A673 (cell line): ENCODE results near the gene OR9Q1.

Experiments used
- EZH2 ChIP-seq: fragments of 200-600 bp; sonication (generic); IDR thresholded peaks from 2 replicates; pipeline ENCODE4 v1.6.1; 2017; ENCODE audit warnings: borderline replicate concordance, low read depth, mild to moderate bottlenecking, mixed read lengths, antibody characterized with exemption, low read length; ENCODE audit not compliant: poor library complexity, severe bottlenecking
- TF ChIP-seq, protein P1 (sequence below): fragments of 300-800, 200-600 bp; sonication (generic); conservative IDR thresholded peaks from 2 replicates; pipeline ENCODE4 v1.5.1; 2017; ENCODE audit warnings: low read depth, mild to moderate bottlenecking, antibody characterized with exemption, low read length, moderate library complexity, mixed read lengths

GRCh38 chr11:58011771-58012170 lies 11.9 kb upstream of the OR9Q1 start:
- TF ChIP-seq, protein P1, sequence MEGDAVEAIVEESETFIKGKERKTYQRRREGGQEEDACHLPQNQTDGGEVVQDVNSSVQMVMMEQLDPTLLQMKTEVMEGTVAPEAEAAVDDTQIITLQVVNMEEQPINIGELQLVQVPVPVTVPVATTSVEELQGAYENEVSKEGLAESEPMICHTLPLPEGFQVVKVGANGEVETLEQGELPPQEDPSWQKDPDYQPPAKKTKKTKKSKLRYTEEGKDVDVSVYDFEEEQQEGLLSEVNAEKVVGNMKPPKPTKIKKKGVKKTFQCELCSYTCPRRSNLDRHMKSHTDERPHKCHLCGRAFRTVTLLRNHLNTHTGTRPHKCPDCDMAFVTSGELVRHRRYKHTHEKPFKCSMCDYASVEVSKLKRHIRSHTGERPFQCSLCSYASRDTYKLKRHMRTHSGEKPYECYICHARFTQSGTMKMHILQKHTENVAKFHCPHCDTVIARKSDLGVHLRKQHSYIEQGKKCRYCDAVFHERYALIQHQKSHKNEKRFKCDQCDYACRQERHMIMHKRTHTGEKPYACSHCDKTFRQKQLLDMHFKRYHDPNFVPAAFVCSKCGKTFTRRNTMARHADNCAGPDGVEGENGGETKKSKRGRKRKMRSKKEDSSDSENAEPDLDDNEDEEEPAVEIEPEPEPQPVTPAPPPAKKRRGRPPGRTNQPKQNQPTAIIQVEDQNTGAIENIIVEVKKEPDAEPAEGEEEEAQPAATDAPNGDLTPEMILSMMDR = no peak
- TF ChIP-seq EZH2 = no peak
